T-helper 1 cell treated with Interleukin-12 subunit alpha and Interleukin-12 subunit beta and Interleukin-4 antibody, amounts not matched to agents 30 ng/mL and 1 ng/mL, for 36 hours (primary cell): Measurements from ENCODE around the gene PDXP. TPM values are rescaled to one million over a fixed set of nuclear protein-coding genes. Genes with fewer than 3 reads are reported as not detected.
"Not testable (repeated sequence)": the region's sequence is repeated elsewhere in the genome, so short reads cannot be mapped to it uniquely, and the experiment has no call there.

Experiments
- intact Hi-C: fragments of 100-400 bp; cut with micrococcal nuclease; formaldehyde crosslinking; loops from one replicate; pipeline ENCODE4 v1.15.1; 2024
- total RNA-seq: library from RNA; stranded (reverse); gene quantifications from 2 replicates; pipeline ENCODE4 v1.2.3, GENCODE V29; 2022

The PDXP gene
- total RNA-seq, 1 donor from 2014 or later: 20.6 TPM

- intact Hi-C loops: no loop called here
These were observed 34.2 kb downstream of the PDXP start for GRCh38 chr22:37692627-37693285.

- intact Hi-C loops: not testable (repeated sequence)
These were observed 35.6 kb downstream of the PDXP start for GRCh38 chr22:37694131-37694530.

- intact Hi-C loops: loop anchor here (1.0 to 2.0 kb wide), 4 partner anchors 10 to 50 kb away; partner anchors contain the start of genes NOL12 and PDXP
These were observed 37.7 kb downstream of the PDXP start for GRCh38 chr22:37696260-37696656.

GRCh38 chr22:37696657-37697537 is 38.4 kb downstream of the PDXP start, which contains the start of gene TRIOBP:
TRIOBP (plus strand) TSS chr22:37697048; CDS start chr22:37701366, 4,318 bp downstream.
- intact Hi-C loops: loop anchor here (1.0 to 2.0 kb wide), 4 partner anchors 11 to 49 kb away; partner anchors contain the start of genes NOL12 and PDXP

- intact Hi-C loops: loop anchor here (2.0 kb wide), 1 partner anchor 21 kb away; no protein-coding TSS in a partner anchor
These were observed 39.0 kb downstream of the PDXP start for GRCh38 chr22:37697538-37697835.

- intact Hi-C loops: no loop called here
These were observed 42.7 kb downstream of the PDXP start for GRCh38 chr22:37701141-37701786.

- intact Hi-C loops: no loop called here
These were observed 45.4 kb downstream of the PDXP start for GRCh38 chr22:37703906-37704305.

GRCh38 chr22:37704645-37705044 is 46.1 kb downstream of the PDXP start:
- intact Hi-C loops: no loop called here

- intact Hi-C loops: no loop called here
These were observed 46.7 kb downstream of the PDXP start for GRCh38 chr22:37705205-37705604.

- intact Hi-C loops: no loop called here
These were observed 50.3 kb downstream of the PDXP start for GRCh38 chr22:37708580-37709444.

- intact Hi-C loops: no loop called here
These were observed 50.9 kb downstream of the PDXP start for GRCh38 chr22:37709445-37709765.

- intact Hi-C loops: no loop called here
These were observed 52.2 kb downstream of the PDXP start for GRCh38 chr22:37710675-37711074.

GRCh38 chr22:37711490-37711889 is 53.0 kb downstream of the PDXP start:
- intact Hi-C loops: no loop called here

GRCh38 chr22:37713761-37714160 is 55.2 kb downstream of the PDXP start:
- intact Hi-C loops: no loop called here

- intact Hi-C loops: no loop called here
These were observed 56.1 kb downstream of the PDXP start for GRCh38 chr22:37714634-37715033.

- intact Hi-C loops: no loop called here
These were observed 57.2 kb downstream of the PDXP start for GRCh38 chr22:37715760-37716159.

Other genes starting within 250 kb of the PDXP start
- gene ELFN2, start 231.2 kb upstream of the PDXP start, total RNA-seq: 0.12 and 0.17 TPM in 2 replicates
- gene MFNG, start 172.3 kb upstream of the PDXP start, total RNA-seq: 207 and 211 TPM in 2 replicates
- gene CARD10, start 139.3 kb upstream of the PDXP start, total RNA-seq: not detected in 2 replicates
- gene CDC42EP1, start 98.2 kb upstream of the PDXP start, total RNA-seq: 1.9 and 2.3 TPM in 2 replicates
- gene LGALS2, start 78.6 kb upstream of the PDXP start, total RNA-seq: 0.39 TPM in 1 of 2 replicates, not detected in the other
- 65.1 and 67.2 TPM in 2 replicates for gene GGA1, start 49.9 kb upstream of the PDXP start, total RNA-seq
- gene SH3BP1, start 19.1 kb upstream of the PDXP start, total RNA-seq: 183 and 187 TPM in 2 replicates
- gene LGALS1, start 16.9 kb downstream of the PDXP start, total RNA-seq: 791 and 792 TPM in 2 replicates
- gene NOL12, start 27.6 kb downstream of the PDXP start, total RNA-seq: 53.4 and 55.6 TPM in 2 replicates
- gene TRIOBP, start 38.3 kb downstream of the PDXP start, total RNA-seq: 41.0 and 45.8 TPM in 2 replicates
- 15.5 and 16.6 TPM in 2 replicates for gene GCAT, start 149.2 kb downstream of the PDXP start, total RNA-seq
- gene GALR3, start 164.7 kb downstream of the PDXP start, total RNA-seq: 0.17 TPM in 1 of 2 replicates, not detected in the other
- 25.8 and 27.1 TPM in 2 replicates for gene ANKRD54, start 185.6 kb downstream of the PDXP start, total RNA-seq
- 374 and 376 TPM in 2 replicates for gene EIF3L, start 190.7 kb downstream of the PDXP start, total RNA-seq
- gene MICALL1, start 247.6 kb downstream of the PDXP start, total RNA-seq: 35.1 and 37.3 TPM in 2 replicates